WTC11 (cell line): ENCODE data around the gene RYR3. TPM values are rescaled to one million over a fixed set of nuclear protein-coding genes. Genes with fewer than 3 reads are reported as not detected.

Source experiments
- ATAC-seq: fragments of 200-7000 bp; cut with Tn5 transposase; 2 replicates; pipeline ENCODE4 v1.10.0; 2021; ENCODE audit warnings: mild to moderate bottlenecking, moderate library complexity
- CTCF ChIA-PET: fragments of 300-600 bp; sonication (Branson Sonifier 250); formaldehyde crosslinking; loops from one replicate; lab custom pipeline; 2021; ENCODE audit warnings: antibody characterized with exemption; lab: Charles Lee
- POLR2A ChIA-PET: fragments of 350-600 bp; sonication (Branson Sonifier 250); formaldehyde crosslinking; loops from one replicate; lab custom pipeline; 2021; ENCODE audit warnings: antibody characterized with exemption; lab: Charles Lee
- DNase-seq: peaks from one replicate; pipeline ENCODE4 v3.0.0; 2021; ENCODE audit warnings: low spot score
- H3K27ac Mint-ChIP-seq: 2 replicates; pipeline ENCODE4 v1.8.0; 2021; ENCODE audit warnings: mixed read lengths
- H3K27me3 Mint-ChIP-seq: 2 replicates; pipeline ENCODE4 v1.8.0; 2021; ENCODE audit warnings: low read depth, mild to moderate bottlenecking, moderate library complexity, mixed read lengths
- H3K36me3 Mint-ChIP-seq: 2 replicates; pipeline ENCODE4 v1.8.0; 2021; ENCODE audit warnings: mixed read lengths
- H3K4me1 Mint-ChIP-seq: 2 replicates; pipeline ENCODE4 v1.8.0; 2022; ENCODE audit warnings: mixed read lengths
- H3K4me3 Mint-ChIP-seq: 2 replicates; pipeline ENCODE4 v1.8.0; 2021; ENCODE audit warnings: mild to moderate bottlenecking, moderate library complexity, mixed read lengths
- H3K9me3 Mint-ChIP-seq: 2 replicates; pipeline ENCODE4 v1.8.0; 2021; ENCODE audit warnings: mixed read lengths
- CBFB ChIP-seq: sonication (generic); formaldehyde crosslinking; IDR thresholded peaks from 2 replicates; pipeline ENCODE4 v1.8.1; 2022; ENCODE audit warnings: mild to moderate bottlenecking, low read depth, missing genetic modification reagents
- CDX4 ChIP-seq: fragments of 250-450 bp; sonication (Bioruptor Pico); IDR thresholded peaks from 2 replicates; pipeline ENCODE4 v1.9.0; 2021; ENCODE audit warnings: moderate library complexity, mild to moderate bottlenecking, inconsistent platforms, borderline replicate concordance
- ETV6 ChIP-seq: sonication (generic); formaldehyde crosslinking; IDR thresholded peaks from 2 replicates; pipeline ENCODE4 v1.8.1; 2022; ENCODE audit warnings: mild to moderate bottlenecking, missing genetic modification reagents
- JAZF1 ChIP-seq: fragments of 250-450 bp; sonication (Bioruptor Pico); IDR thresholded peaks from 2 replicates; pipeline ENCODE4 v1.9.0; 2021; ENCODE audit warnings: moderate library complexity, mild to moderate bottlenecking, inconsistent platforms
- MXD4 ChIP-seq: fragments of 250-450 bp; sonication (Bioruptor Pico); IDR thresholded peaks from 2 replicates; pipeline ENCODE4 v1.8.0; 2021; ENCODE audit warnings: mild to moderate bottlenecking, moderate library complexity, borderline replicate concordance
- MYBL2 ChIP-seq: sonication (generic); formaldehyde crosslinking; IDR thresholded peaks from 2 replicates; pipeline ENCODE4 v1.8.1; 2023; ENCODE audit warnings: mild to moderate bottlenecking, moderate library complexity, missing genetic modification reagents
- NFE2L1 ChIP-seq: sonication (generic); formaldehyde crosslinking; IDR thresholded peaks from 2 replicates; pipeline ENCODE4 v1.8.1; 2023; ENCODE audit warnings: missing genetic modification reagents
- OVOL2 ChIP-seq: fragments of 250-450 bp; sonication (Bioruptor Pico); IDR thresholded peaks from 2 replicates; pipeline ENCODE4 v1.9.0; 2021; ENCODE audit warnings: mild to moderate bottlenecking, borderline replicate concordance
- PREB ChIP-seq: sonication (generic); formaldehyde crosslinking; IDR thresholded peaks from 2 replicates; pipeline ENCODE4 v1.8.1; 2022; ENCODE audit warnings: mild to moderate bottlenecking, missing genetic modification reagents, moderate library complexity, borderline replicate concordance
- RELA ChIP-seq: sonication (generic); formaldehyde crosslinking; IDR thresholded peaks from 2 replicates; pipeline ENCODE4 v1.8.1; 2022; ENCODE audit warnings: missing genetic modification reagents, mild to moderate bottlenecking, borderline replicate concordance
- SOX15 ChIP-seq: fragments of 250-450 bp; sonication (Bioruptor Pico); IDR thresholded peaks from 2 replicates; pipeline ENCODE4 v1.9.0; 2021; ENCODE audit warnings: mild to moderate bottlenecking
- SP1 ChIP-seq: sonication (generic); formaldehyde crosslinking; conservative IDR thresholded peaks from 2 replicates; pipeline ENCODE4 v1.8.1; 2022; ENCODE audit warnings: missing genetic modification reagents
- TCF7 ChIP-seq: sonication (generic); formaldehyde crosslinking; IDR thresholded peaks from 2 replicates; pipeline ENCODE4 v1.8.0; 2022; ENCODE audit warnings: mild to moderate bottlenecking, low read depth, missing genetic modification reagents, moderate library complexity
- TEAD1 ChIP-seq: sonication (generic); formaldehyde crosslinking; IDR thresholded peaks from 2 replicates; pipeline ENCODE4 v1.8.0; 2022; ENCODE audit warnings: mild to moderate bottlenecking, missing genetic modification reagents
- ZBTB21 ChIP-seq: sonication (generic); formaldehyde crosslinking; IDR thresholded peaks from 2 replicates; pipeline ENCODE4 v1.8.1; 2023; ENCODE audit warnings: mild to moderate bottlenecking, missing genetic modification reagents, borderline replicate concordance
- ZBTB43 ChIP-seq: sonication (generic); formaldehyde crosslinking; IDR thresholded peaks from 2 replicates; pipeline ENCODE4 v1.8.1; 2023; ENCODE audit warnings: mild to moderate bottlenecking, missing genetic modification reagents
- ZNF416 ChIP-seq: fragments of 250-450 bp; sonication (Bioruptor Pico); IDR thresholded peaks from 2 replicates; pipeline ENCODE4 v1.9.0; 2021; ENCODE audit warnings: mild to moderate bottlenecking, inconsistent platforms
- total RNA-seq: library from RNA; stranded (reverse); gene quantifications from 3 replicates; pipeline ENCODE4 v1.2.3, GENCODE V29; 2021
- TF ChIP-seq, protein P1 (sequence below): sonication (generic); formaldehyde crosslinking; conservative IDR thresholded peaks from 2 replicates; pipeline ENCODE4 v1.8.1; 2023; ENCODE audit warnings: mild to moderate bottlenecking, low read depth, missing genetic modification reagents, moderate library complexity
- TF ChIP-seq, protein P2 (sequence below): sonication (generic); formaldehyde crosslinking; IDR thresholded peaks from 2 replicates; pipeline ENCODE4 v1.8.1; 2023; ENCODE audit warnings: mild to moderate bottlenecking, missing genetic modification reagents, moderate library complexity
- TF ChIP-seq, protein P3 (sequence below): sonication (generic); formaldehyde crosslinking; IDR thresholded peaks from 2 replicates; pipeline ENCODE4 v1.8.0; 2022; ENCODE audit warnings: mild to moderate bottlenecking, missing genetic modification reagents
- TF ChIP-seq, protein P4 (sequence below): fragments of 200-600 bp; IDR thresholded peaks from 2 replicates; pipeline ENCODE4 v1.8.0; 2022; ENCODE audit warnings: antibody characterized with exemption

RYR3 gene
- total RNA-seq, 1 experiment from 2014 or later = 1.4 TPM

GRCh38 chr15:33795070-33795469 is 484.3 kb downstream of the RYR3 start:
- TF ChIP-seq ETV6 (CRISPR knock-in tag) (no peak), ZBTB21 (CRISPR knock-in tag) (no peak), PREB (CRISPR knock-in tag) (no peak), ZNF416 (no peak), MYBL2 (CRISPR knock-in tag) (no peak), ZBTB43 (CRISPR knock-in tag) (no peak), CBFB (CRISPR knock-in tag) (no peak), JAZF1 (no peak)
- TF ChIP-seq, protein P1, sequence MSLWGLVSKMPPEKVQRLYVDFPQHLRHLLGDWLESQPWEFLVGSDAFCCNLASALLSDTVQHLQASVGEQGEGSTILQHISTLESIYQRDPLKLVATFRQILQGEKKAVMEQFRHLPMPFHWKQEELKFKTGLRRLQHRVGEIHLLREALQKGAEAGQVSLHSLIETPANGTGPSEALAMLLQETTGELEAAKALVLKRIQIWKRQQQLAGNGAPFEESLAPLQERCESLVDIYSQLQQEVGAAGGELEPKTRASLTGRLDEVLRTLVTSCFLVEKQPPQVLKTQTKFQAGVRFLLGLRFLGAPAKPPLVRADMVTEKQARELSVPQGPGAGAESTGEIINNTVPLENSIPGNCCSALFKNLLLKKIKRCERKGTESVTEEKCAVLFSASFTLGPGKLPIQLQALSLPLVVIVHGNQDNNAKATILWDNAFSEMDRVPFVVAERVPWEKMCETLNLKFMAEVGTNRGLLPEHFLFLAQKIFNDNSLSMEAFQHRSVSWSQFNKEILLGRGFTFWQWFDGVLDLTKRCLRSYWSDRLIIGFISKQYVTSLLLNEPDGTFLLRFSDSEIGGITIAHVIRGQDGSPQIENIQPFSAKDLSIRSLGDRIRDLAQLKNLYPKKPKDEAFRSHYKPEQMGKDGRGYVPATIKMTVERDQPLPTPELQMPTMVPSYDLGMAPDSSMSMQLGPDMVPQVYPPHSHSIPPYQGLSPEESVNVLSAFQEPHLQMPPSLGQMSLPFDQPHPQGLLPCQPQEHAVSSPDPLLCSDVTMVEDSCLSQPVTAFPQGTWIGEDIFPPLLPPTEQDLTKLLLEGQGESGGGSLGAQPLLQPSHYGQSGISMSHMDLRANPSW (CRISPR knock-in tag) = no peak
- ATAC-seq = no peak
- H3K4me3 Mint-ChIP-seq = no peak overlapping the region
- peak overlapping the region; percentile 34; the same call in 1 of the 2 replicates for H3K27ac Mint-ChIP-seq
- no peaks in the 10 kb centered on the region for H3K36me3 Mint-ChIP-seq
- peaks cover 4% of the 10 kb centered on the region for H3K9me3 Mint-ChIP-seq
- H3K4me1 Mint-ChIP-seq = no peaks in the 10 kb centered on the region
- POLR2A ChIA-PET = interaction anchor here (0.7 kb wide), 1 partner anchor 44 kb away, joined by 3 read pairs; no protein-coding TSS in a partner anchor
- CTCF ChIA-PET = interaction anchor here (0.7 to 1.5 kb wide), 2 partner anchors 57 to 315 kb away, joined by 3 to 4 read pairs; no protein-coding TSS in a partner anchor
- no peak for DNase-seq
- no peaks in the 10 kb centered on the region for H3K27me3 Mint-ChIP-seq

DNA sequence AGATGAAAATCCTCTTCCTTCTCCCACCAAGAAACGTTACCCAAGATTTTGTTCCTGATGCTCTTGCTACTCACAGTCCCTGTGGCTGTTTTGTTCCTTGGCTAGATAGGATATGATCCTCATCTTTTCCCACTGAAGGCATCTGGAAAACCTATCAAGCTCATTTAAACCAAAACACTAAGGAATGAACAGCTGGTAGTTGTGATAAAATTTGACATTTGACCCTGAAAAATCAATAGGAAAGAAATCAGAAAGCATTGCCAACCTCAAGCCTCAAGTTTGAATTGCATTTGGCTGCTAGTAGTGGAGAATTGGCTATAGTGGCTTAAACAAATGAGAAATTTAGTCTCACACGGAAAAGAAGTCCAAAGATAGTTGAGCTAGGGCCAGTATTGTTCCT is 486.9 kb downstream of the RYR3 start:
- ChIA-PET CTCF (no interaction called here), POLR2A (interaction anchor here (0.5 kb wide), 1 partner anchor 9 kb away, joined by 3 read pairs; no protein-coding TSS in a partner anchor)
- Mint-ChIP-seq H3K4me1 (no peaks in the 10 kb centered on the region; the same call in 1 of the 2 replicates), H3K9me3 (peaks cover 4% of the 10 kb centered on the region), H3K36me3 (no peaks in the 10 kb centered on the region), H3K27ac (no peak overlapping the region), H3K4me3 (no peak overlapping the region), H3K27me3 (no peaks in the 10 kb centered on the region)
- DNase-seq (no peak), ATAC-seq (no peak)
- TF ChIP-seq NFE2L1 (no peak), MXD4 (CRISPR knock-in tag) (no peak), OVOL2 (CRISPR knock-in tag) (no peak), TEAD1 (CRISPR knock-in tag) (no peak), CDX4 (CRISPR knock-in tag) (no peak), TCF7 (no peak), SOX15 (CRISPR knock-in tag) (no peak), SP1 (no peak), MYBL2 (CRISPR knock-in tag) (no peak), CBFB (CRISPR knock-in tag) (no peak), ZBTB21 (CRISPR knock-in tag) (no peak), RELA (CRISPR knock-in tag) (no peak)
- TF ChIP-seq, protein P2, sequence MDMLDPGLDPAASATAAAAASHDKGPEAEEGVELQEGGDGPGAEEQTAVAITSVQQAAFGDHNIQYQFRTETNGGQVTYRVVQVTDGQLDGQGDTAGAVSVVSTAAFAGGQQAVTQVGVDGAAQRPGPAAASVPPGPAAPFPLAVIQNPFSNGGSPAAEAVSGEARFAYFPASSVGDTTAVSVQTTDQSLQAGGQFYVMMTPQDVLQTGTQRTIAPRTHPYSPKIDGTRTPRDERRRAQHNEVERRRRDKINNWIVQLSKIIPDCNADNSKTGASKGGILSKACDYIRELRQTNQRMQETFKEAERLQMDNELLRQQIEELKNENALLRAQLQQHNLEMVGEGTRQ (CRISPR knock-in tag) = no peak
- TF ChIP-seq, protein P3, sequence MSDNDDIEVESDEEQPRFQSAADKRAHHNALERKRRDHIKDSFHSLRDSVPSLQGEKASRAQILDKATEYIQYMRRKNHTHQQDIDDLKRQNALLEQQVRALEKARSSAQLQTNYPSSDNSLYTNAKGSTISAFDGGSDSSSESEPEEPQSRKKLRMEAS (CRISPR knock-in tag) = no peak
- TF ChIP-seq, protein P4, sequence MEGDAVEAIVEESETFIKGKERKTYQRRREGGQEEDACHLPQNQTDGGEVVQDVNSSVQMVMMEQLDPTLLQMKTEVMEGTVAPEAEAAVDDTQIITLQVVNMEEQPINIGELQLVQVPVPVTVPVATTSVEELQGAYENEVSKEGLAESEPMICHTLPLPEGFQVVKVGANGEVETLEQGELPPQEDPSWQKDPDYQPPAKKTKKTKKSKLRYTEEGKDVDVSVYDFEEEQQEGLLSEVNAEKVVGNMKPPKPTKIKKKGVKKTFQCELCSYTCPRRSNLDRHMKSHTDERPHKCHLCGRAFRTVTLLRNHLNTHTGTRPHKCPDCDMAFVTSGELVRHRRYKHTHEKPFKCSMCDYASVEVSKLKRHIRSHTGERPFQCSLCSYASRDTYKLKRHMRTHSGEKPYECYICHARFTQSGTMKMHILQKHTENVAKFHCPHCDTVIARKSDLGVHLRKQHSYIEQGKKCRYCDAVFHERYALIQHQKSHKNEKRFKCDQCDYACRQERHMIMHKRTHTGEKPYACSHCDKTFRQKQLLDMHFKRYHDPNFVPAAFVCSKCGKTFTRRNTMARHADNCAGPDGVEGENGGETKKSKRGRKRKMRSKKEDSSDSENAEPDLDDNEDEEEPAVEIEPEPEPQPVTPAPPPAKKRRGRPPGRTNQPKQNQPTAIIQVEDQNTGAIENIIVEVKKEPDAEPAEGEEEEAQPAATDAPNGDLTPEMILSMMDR = no peak
